HepG2 (cell line): ENCODE results near the gene NCR3LG1. TPM values are rescaled to one million over a fixed set of nuclear protein-coding genes. Genes with fewer than 3 reads are reported as not detected.

ENCODE experiments used
- CC2D1A ChIP-seq: sonication (generic); formaldehyde crosslinking; IDR thresholded peaks from 2 replicates; pipeline ENCODE4 v1.8.1; 2023; ENCODE audit warnings: mild to moderate bottlenecking, missing genetic modification reagents
- FOXM1 ChIP-seq: sonication (generic); formaldehyde crosslinking; IDR thresholded peaks from 2 replicates; pipeline ENCODE4 v1.5.0; 2020; ENCODE audit warnings: missing genetic modification reagents
- NONO ChIP-seq, 2 experiments: fragments of 450-650 bp in 1 of 2; sonication (generic) in 1 of 2; formaldehyde crosslinking in 1 of 2; IDR thresholded peaks in 1 of 2; conservative IDR thresholded peaks in 1 of 2; 2 replicates each; pipeline versions ENCODE4 v1.6.1 to v1.8.0; 2017 to 2022; ENCODE audit warnings: mild to moderate bottlenecking in 1 of 2, missing genetic modification reagents in 1 of 2, moderate library complexity in 1 of 2
- NR2F6 ChIP-seq, 2 experiments: IDR thresholded peaks; 2 replicates each; pipeline ENCODE4 v1.6.1; 2016; ENCODE audit warnings: antibody characterized with exemption in 1 of 2, mild to moderate bottlenecking in 1 of 2
- SP1 ChIP-seq, 2 experiments: fragments of 450-650 bp in 1 of 2; sonication (generic) in 1 of 2; formaldehyde crosslinking in 1 of 2; IDR thresholded peaks; 2 replicates each; pipeline versions ENCODE4 v1.4.0 to v1.6.1; 2016 to 2020; ENCODE audit warnings: missing genetic modification reagents in 1 of 2
- XRCC5 ChIP-seq: fragments of 200-400 bp; formaldehyde crosslinking; optimal IDR thresholded peaks from 2 replicates; pipeline ENCODE3; 2017; ENCODE audit warnings: mild to moderate bottlenecking, low read length
- YY1 ChIP-seq: IDR thresholded peaks from 2 replicates; pipeline ENCODE4 v1.6.1; 2011; ENCODE audit warnings: low read length, low read depth, moderate library complexity, mild to moderate bottlenecking; ENCODE audit not compliant: insufficient read depth, insufficient replicate concordance
- ZNF468 ChIP-seq: sonication (generic); formaldehyde crosslinking; IDR thresholded peaks from 2 replicates; pipeline ENCODE4 v1.8.0; 2022; ENCODE audit warnings: mild to moderate bottlenecking, moderate library complexity, missing genetic modification reagents
- ZNF589 ChIP-seq: sonication (generic); formaldehyde crosslinking; conservative IDR thresholded peaks from 2 replicates; pipeline ENCODE4 v1.8.0; 2022; ENCODE audit warnings: mild to moderate bottlenecking, moderate library complexity, missing genetic modification reagents
- ZNF746 ChIP-seq: sonication (generic); formaldehyde crosslinking; IDR thresholded peaks from 2 replicates; pipeline ENCODE4 v1.8.0; 2022; ENCODE audit warnings: mild to moderate bottlenecking, missing genetic modification reagents
- polyA plus RNA-seq, 8 experiments: library from polyadenylated mRNA; depleted of rRNA in 3 of 8; stranded (reverse) in 7 of 8; unstranded in 1 of 8; fragments of >200 nt; fragmentation: Illumina TruSeq in 4 of 8; extraction: Trizol in 4 of 8; gene quantifications; 2 replicates each; pipeline versions ENCODE4 v1.2.1 to v1.2.3, GENCODE V29; 2011 to 2016; ENCODE audit warnings: low read depth in 4 of 8, missing spikeins in 1 of 8, mixed read lengths in 1 of 8; ENCODE audit not compliant: insufficient read depth in 1 of 8
- total RNA-seq, 5 experiments: library from RNA; depleted of rRNA; stranded (reverse); fragments of >200 nt; fragmentation: Illumina TruSeq; extraction: Trizol; gene quantifications; 2 replicates each; pipeline ENCODE4 v1.2.3, GENCODE V29; 2016; ENCODE audit warnings: low read depth in 1 of 5
- TF ChIP-seq, protein P1 (sequence below): sonication (generic); formaldehyde crosslinking; IDR thresholded peaks from 2 replicates; pipeline ENCODE4 v1.4.0; 2020; ENCODE audit warnings: missing genetic modification reagents, borderline replicate concordance
- TF ChIP-seq, protein P2 (sequence below): sonication (generic); formaldehyde crosslinking; IDR thresholded peaks from 2 replicates; pipeline ENCODE4 v1.4.0; 2020; ENCODE audit warnings: missing genetic modification reagents
- TF ChIP-seq, protein P3 (sequence below): sonication (generic); formaldehyde crosslinking; IDR thresholded peaks from 2 replicates; pipeline ENCODE4 v1.5.0; 2020; ENCODE audit warnings: mild to moderate bottlenecking, missing genetic modification reagents
- TF ChIP-seq, protein P4 (sequence below): sonication (generic); formaldehyde crosslinking; IDR thresholded peaks from 2 replicates; pipeline ENCODE4 v1.4.0; 2020; ENCODE audit warnings: mild to moderate bottlenecking, low read depth, missing genetic modification reagents
- TF ChIP-seq, protein P5 (sequence below): sonication (generic); formaldehyde crosslinking; IDR thresholded peaks from 2 replicates; pipeline ENCODE4 v1.4.0; 2020; ENCODE audit warnings: mild to moderate bottlenecking, missing genetic modification reagents

Gene NCR3LG1
- total and polyA plus RNA-seq, 2 of the 13 experiments (the other 11 are each of a cell fraction or from before 2014, with no cell fraction given): 16.1 to 25.1 TPM

DNA sequence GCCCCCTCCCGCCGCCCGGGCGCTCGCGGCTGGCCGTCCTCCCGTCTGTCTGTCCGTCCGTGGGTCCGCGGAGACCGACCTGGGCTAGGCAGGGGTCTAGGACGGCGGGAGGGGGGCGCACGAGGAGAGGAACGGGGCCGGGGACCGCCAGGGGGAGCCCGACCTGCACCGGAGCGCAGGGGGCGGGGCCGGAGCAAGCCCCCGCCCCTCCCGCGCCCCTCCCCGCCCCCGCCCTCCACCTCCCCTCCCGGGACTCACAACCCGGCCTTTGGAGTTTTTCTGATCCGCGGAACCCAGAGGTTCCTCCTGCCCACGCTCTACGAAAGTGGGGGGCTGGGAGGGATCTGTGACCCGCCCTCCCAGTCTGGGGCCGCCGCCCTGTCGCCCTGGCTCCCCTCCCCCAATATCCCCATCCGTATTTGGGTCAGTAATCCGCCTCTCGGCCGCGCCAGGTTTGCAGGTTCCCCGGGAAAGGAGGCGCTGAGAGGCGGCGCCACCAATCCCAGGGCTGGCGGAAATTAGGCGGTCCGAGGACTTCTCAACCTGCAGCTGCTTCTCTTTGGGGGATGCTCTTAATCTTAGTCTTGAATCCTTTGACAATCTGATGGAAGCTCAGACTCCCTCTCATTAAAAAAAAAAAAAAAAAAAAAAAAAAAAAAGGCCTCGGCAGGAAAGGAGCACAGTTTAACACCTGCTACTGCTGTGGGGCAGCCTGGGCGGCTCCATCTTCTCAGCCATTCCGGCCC lies 37.8 kb downstream of the NCR3LG1 start (continued):
- TF ChIP-seq, protein P1, sequence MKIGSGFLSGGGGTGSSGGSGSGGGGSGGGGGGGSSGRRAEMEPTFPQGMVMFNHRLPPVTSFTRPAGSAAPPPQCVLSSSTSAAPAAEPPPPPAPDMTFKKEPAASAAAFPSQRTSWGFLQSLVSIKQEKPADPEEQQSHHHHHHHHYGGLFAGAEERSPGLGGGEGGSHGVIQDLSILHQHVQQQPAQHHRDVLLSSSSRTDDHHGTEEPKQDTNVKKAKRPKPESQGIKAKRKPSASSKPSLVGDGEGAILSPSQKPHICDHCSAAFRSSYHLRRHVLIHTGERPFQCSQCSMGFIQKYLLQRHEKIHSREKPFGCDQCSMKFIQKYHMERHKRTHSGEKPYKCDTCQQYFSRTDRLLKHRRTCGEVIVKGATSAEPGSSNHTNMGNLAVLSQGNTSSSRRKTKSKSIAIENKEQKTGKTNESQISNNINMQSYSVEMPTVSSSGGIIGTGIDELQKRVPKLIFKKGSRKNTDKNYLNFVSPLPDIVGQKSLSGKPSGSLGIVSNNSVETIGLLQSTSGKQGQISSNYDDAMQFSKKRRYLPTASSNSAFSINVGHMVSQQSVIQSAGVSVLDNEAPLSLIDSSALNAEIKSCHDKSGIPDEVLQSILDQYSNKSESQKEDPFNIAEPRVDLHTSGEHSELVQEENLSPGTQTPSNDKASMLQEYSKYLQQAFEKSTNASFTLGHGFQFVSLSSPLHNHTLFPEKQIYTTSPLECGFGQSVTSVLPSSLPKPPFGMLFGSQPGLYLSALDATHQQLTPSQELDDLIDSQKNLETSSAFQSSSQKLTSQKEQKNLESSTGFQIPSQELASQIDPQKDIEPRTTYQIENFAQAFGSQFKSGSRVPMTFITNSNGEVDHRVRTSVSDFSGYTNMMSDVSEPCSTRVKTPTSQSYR (CRISPR knock-in tag): peak; percentile 95
- TF ChIP-seq, protein P2, sequence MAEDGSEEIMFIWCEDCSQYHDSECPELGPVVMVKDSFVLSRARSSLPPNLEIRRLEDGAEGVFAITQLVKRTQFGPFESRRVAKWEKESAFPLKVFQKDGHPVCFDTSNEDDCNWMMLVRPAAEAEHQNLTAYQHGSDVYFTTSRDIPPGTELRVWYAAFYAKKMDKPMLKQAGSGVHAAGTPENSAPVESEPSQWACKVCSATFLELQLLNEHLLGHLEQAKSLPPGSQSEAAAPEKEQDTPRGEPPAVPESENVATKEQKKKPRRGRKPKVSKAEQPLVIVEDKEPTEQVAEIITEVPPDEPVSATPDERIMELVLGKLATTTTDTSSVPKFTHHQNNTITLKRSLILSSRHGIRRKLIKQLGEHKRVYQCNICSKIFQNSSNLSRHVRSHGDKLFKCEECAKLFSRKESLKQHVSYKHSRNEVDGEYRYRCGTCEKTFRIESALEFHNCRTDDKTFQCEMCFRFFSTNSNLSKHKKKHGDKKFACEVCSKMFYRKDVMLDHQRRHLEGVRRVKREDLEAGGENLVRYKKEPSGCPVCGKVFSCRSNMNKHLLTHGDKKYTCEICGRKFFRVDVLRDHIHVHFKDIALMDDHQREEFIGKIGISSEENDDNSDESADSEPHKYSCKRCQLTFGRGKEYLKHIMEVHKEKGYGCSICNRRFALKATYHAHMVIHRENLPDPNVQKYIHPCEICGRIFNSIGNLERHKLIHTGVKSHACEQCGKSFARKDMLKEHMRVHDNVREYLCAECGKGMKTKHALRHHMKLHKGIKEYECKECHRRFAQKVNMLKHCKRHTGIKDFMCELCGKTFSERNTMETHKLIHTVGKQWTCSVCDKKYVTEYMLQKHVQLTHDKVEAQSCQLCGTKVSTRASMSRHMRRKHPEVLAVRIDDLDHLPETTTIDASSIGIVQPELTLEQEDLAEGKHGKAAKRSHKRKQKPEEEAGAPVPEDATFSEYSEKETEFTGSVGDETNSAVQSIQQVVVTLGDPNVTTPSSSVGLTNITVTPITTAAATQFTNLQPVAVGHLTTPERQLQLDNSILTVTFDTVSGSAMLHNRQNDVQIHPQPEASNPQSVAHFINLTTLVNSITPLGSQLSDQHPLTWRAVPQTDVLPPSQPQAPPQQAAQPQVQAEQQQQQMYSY (CRISPR knock-in tag): peak; percentile 99
- no peak for TF ChIP-seq ZNF746 (CRISPR knock-in tag)
- TF ChIP-seq, protein P3, sequence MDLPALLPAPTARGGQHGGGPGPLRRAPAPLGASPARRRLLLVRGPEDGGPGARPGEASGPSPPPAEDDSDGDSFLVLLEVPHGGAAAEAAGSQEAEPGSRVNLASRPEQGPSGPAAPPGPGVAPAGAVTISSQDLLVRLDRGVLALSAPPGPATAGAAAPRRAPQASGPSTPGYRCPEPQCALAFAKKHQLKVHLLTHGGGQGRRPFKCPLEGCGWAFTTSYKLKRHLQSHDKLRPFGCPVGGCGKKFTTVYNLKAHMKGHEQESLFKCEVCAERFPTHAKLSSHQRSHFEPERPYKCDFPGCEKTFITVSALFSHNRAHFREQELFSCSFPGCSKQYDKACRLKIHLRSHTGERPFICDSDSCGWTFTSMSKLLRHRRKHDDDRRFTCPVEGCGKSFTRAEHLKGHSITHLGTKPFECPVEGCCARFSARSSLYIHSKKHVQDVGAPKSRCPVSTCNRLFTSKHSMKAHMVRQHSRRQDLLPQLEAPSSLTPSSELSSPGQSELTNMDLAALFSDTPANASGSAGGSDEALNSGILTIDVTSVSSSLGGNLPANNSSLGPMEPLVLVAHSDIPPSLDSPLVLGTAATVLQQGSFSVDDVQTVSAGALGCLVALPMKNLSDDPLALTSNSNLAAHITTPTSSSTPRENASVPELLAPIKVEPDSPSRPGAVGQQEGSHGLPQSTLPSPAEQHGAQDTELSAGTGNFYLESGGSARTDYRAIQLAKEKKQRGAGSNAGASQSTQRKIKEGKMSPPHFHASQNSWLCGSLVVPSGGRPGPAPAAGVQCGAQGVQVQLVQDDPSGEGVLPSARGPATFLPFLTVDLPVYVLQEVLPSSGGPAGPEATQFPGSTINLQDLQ: no peak
- TF ChIP-seq XRCC5: peak; percentile 73
- TF ChIP-seq SP1 (IDR thresholded peaks at IDR 0.05): no peak
- peak; percentile 83 for TF ChIP-seq SP1 (CRISPR knock-in tag; IDR thresholded peaks at IDR 0.05)
- peak; percentile 13 for TF ChIP-seq YY1
- no peak for TF ChIP-seq CC2D1A (CRISPR knock-in tag)
- TF ChIP-seq ZNF468 (CRISPR knock-in tag): no peak
- no peak for TF ChIP-seq ZNF589 (CRISPR knock-in tag)
- TF ChIP-seq, protein P4, sequence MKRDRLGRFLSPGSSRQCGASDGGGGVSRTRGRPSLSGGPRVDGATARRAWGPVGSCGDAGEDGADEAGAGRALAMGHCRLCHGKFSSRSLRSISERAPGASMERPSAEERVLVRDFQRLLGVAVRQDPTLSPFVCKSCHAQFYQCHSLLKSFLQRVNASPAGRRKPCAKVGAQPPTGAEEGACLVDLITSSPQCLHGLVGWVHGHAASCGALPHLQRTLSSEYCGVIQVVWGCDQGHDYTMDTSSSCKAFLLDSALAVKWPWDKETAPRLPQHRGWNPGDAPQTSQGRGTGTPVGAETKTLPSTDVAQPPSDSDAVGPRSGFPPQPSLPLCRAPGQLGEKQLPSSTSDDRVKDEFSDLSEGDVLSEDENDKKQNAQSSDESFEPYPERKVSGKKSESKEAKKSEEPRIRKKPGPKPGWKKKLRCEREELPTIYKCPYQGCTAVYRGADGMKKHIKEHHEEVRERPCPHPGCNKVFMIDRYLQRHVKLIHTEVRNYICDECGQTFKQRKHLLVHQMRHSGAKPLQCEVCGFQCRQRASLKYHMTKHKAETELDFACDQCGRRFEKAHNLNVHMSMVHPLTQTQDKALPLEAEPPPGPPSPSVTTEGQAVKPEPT: 0 out of 2 replicates have a peak, but pooled peaks have one; percentile 60
- no peak for TF ChIP-seq FOXM1
- TF ChIP-seq, protein P5, sequence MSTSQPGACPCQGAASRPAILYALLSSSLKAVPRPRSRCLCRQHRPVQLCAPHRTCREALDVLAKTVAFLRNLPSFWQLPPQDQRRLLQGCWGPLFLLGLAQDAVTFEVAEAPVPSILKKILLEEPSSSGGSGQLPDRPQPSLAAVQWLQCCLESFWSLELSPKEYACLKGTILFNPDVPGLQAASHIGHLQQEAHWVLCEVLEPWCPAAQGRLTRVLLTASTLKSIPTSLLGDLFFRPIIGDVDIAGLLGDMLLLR (CRISPR knock-in tag): 0 out of 2 replicates have a peak, but pooled peaks have one; percentile 18
- no peak for TF ChIP-seq NR2F6 (IDR thresholded peaks at IDR 0.05)
- TF ChIP-seq NR2F6 (CRISPR knock-in tag; IDR thresholded peaks at IDR 0.05): no peak
- TF ChIP-seq NONO (IDR thresholded peaks at IDR 0.05): no peak
- TF ChIP-seq NONO (CRISPR knock-in tag; conservative IDR thresholded peaks at IDR 0.05): peak; percentile 61; the same call in 1 of the 2 replicates
